OCI-LY7 (cell line): ENCODE measurements around the gene OSCP1. TPM values are rescaled to one million over a fixed set of nuclear protein-coding genes. Genes with fewer than 3 reads are reported as not detected.

Experiments used
- BruUV-seq: library from RNA; stranded (reverse); fragments of 400-500 nt; replicated peaks from 2 replicates; lab custom pipeline; 2021; lab: Mats Ljungman, UMichigan
- CTCF ChIA-PET: fragments of 300-600 bp; sonication (Branson Sonifier 250); formaldehyde crosslinking; loops from one replicate; lab custom pipeline; 2022; ENCODE audit warnings: antibody characterized with exemption; ENCODE audit not compliant: unreplicated experiment; lab: Charles Lee
- POLR2A ChIA-PET: fragments of 300-600 bp; sonication (Branson Sonifier 250); formaldehyde crosslinking; loops from one replicate; lab custom pipeline; 2022; ENCODE audit warnings: antibody characterized with exemption; lab: Charles Lee
- DNase-seq: peaks from one replicate; pipeline ENCODE4 v3.0.0-alpha.2; 2015; ENCODE audit warnings: low spot score
- H2AFZ ChIP-seq: fragments of 200-600 bp; sonication (generic), shearing (Covaris generic); 2 replicates; pipeline ENCODE4 v1.6.1; 2014; ENCODE audit warnings: mild to moderate bottlenecking, antibody characterized with exemption, low read length, moderate library complexity
- H3K27ac ChIP-seq: fragments of 200-600 bp; sonication (generic); 2 replicates; pipeline ENCODE4 v1.5.1; 2014; ENCODE audit warnings: mixed run types, low read depth, mild to moderate bottlenecking, moderate library complexity, low read length, inconsistent platforms; ENCODE audit not compliant: poor library complexity, severe bottlenecking
- H3K36me3 ChIP-seq: fragments of 200-600 bp; sonication (generic); 2 replicates; pipeline ENCODE4 v1.6.1; 2014; ENCODE audit warnings: mild to moderate bottlenecking, antibody characterized with exemption, low read length, moderate library complexity, mixed read lengths; ENCODE audit not compliant: insufficient read depth
- H3K4me1 ChIP-seq: fragments of 200-600 bp; sonication (generic); 2 replicates; pipeline ENCODE4 v1.5.1; 2014; ENCODE audit warnings: mild to moderate bottlenecking, low read length; ENCODE audit not compliant: insufficient read depth, poor library complexity, severe bottlenecking
- H3K4me2 ChIP-seq: fragments of 200-600 bp; sonication (generic); 2 replicates; pipeline ENCODE4 v1.6.1; 2014; ENCODE audit warnings: mild to moderate bottlenecking, low read length
- H3K4me3 ChIP-seq: fragments of 200-600 bp; sonication (generic); 2 replicates; pipeline ENCODE4 v1.5.1; 2014; ENCODE audit warnings: mild to moderate bottlenecking, low read depth, low read length; ENCODE audit not compliant: poor library complexity, severe bottlenecking
- H3K79me2 ChIP-seq: fragments of 200-600 bp; sonication (generic); 2 replicates; pipeline ENCODE4 v1.6.1; 2016; ENCODE audit warnings: low read depth, mild to moderate bottlenecking, low read length, moderate library complexity, mixed read lengths; ENCODE audit not compliant: insufficient read depth
- H3K9me2 ChIP-seq: fragments of 200-600 bp; sonication (generic); 2 replicates; pipeline ENCODE4 v1.6.1; 2016; ENCODE audit warnings: mild to moderate bottlenecking, low read length, mixed read lengths; ENCODE audit not compliant: insufficient read depth
- H3K9me3 ChIP-seq: fragments of 200-600 bp; sonication (generic); 2 replicates; pipeline ENCODE4 v1.6.1; 2014; ENCODE audit warnings: mild to moderate bottlenecking, mixed run types, low read length, mixed read lengths
- H4K20me1 ChIP-seq: fragments of 200-600 bp; sonication (generic); 2 replicates; pipeline ENCODE4 v1.6.1; 2014; ENCODE audit warnings: mild to moderate bottlenecking, antibody characterized with exemption, low read length, moderate library complexity, mixed read lengths; ENCODE audit not compliant: insufficient read depth
- EZH2phosphoT487 ChIP-seq: fragments of 200-600 bp; sonication (generic); IDR thresholded peaks from 2 replicates; pipeline ENCODE4 v1.6.1; 2018; ENCODE audit warnings: low read depth, borderline replicate concordance, mild to moderate bottlenecking, mixed run types, antibody characterized with exemption, low read length, moderate library complexity, mixed read lengths
- intact Hi-C: fragments of 100-400 bp; cut with micrococcal nuclease; formaldehyde crosslinking; loops from one replicate; pipeline ENCODE4 v1.10.0; 2022; ENCODE audit not compliant: unreplicated experiment
- total RNA-seq, 2 experiments: library from RNA; depleted of rRNA in 1 of 2; stranded (reverse); fragments of >200 nt in 1 of 2; shearing (Covaris generic) in 1 of 2; gene quantifications; 2 replicates each; pipeline ENCODE4 v1.2.3, GENCODE V29; 2014 to 2022
- TF ChIP-seq, protein P1 (sequence below): fragments of 200-600 bp; sonication (generic); conservative IDR thresholded peaks from 2 replicates; pipeline ENCODE4 v1.5.1; 2014; ENCODE audit warnings: mild to moderate bottlenecking, antibody characterized with exemption, low read length, moderate library complexity, mixed read lengths

Gene OSCP1
- total RNA-seq, 2 experiments from 2014 or later, result 0.82 to 3.5 TPM

DNA sequence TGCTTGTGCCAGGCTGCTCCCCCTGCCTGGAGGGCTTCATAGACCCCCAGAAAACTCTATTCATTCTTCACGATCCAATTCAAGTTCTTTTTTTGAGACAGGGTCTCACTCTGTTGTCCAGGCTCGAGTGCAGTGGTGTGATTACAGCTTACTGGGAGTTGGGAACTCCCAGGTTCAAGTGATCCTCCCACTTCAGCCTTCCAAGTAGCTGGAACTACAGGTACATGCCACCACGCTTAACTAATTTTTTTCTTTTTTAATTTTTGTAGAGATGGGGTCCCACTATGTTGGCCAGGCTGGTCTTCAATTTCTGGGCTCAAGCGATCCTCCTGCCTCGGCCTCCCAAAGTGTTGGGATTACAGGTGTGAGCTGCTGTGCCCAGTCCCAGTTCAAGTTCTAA lies 68.8 kb downstream of the OSCP1 start:
- peaks cover 50% of the 10 kb centered on the region for H3K4me1 ChIP-seq
- no peak overlapping the region for H2AFZ ChIP-seq
- DNase-seq, result no peak
- no TSS peak for BruUV-seq
- H3K36me3 ChIP-seq, result peaks cover 21% of the 10 kb centered on the region
- H3K27ac ChIP-seq, result no peak overlapping the region
- intact Hi-C loops, result loop anchor here (10.0 kb wide), 1 partner anchor 447 kb away; the partner anchor contains the start of gene AGO3
- H3K9me3 ChIP-seq, result no peaks in the 10 kb centered on the region
- H3K79me2 ChIP-seq, result peaks cover 78% of the 10 kb centered on the region
- no peak overlapping the region for H3K4me2 ChIP-seq
- no peak overlapping the region for H3K4me3 ChIP-seq
- TF ChIP-seq EZH2phosphoT487, result no peak
- TF ChIP-seq, protein P1, sequence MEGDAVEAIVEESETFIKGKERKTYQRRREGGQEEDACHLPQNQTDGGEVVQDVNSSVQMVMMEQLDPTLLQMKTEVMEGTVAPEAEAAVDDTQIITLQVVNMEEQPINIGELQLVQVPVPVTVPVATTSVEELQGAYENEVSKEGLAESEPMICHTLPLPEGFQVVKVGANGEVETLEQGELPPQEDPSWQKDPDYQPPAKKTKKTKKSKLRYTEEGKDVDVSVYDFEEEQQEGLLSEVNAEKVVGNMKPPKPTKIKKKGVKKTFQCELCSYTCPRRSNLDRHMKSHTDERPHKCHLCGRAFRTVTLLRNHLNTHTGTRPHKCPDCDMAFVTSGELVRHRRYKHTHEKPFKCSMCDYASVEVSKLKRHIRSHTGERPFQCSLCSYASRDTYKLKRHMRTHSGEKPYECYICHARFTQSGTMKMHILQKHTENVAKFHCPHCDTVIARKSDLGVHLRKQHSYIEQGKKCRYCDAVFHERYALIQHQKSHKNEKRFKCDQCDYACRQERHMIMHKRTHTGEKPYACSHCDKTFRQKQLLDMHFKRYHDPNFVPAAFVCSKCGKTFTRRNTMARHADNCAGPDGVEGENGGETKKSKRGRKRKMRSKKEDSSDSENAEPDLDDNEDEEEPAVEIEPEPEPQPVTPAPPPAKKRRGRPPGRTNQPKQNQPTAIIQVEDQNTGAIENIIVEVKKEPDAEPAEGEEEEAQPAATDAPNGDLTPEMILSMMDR, result no peak
- no peaks in the 10 kb centered on the region for H3K9me2 ChIP-seq
- CTCF ChIA-PET, result no interaction called here
- H4K20me1 ChIP-seq, result peaks cover 6% of the 10 kb centered on the region
- POLR2A ChIA-PET, result interaction anchor here (0.7 to 1.9 kb wide), 4 partner anchors 9 to 59 kb away, joined by 3 to 7 read pairs (median 4); no protein-coding TSS in a partner anchor

DNA sequence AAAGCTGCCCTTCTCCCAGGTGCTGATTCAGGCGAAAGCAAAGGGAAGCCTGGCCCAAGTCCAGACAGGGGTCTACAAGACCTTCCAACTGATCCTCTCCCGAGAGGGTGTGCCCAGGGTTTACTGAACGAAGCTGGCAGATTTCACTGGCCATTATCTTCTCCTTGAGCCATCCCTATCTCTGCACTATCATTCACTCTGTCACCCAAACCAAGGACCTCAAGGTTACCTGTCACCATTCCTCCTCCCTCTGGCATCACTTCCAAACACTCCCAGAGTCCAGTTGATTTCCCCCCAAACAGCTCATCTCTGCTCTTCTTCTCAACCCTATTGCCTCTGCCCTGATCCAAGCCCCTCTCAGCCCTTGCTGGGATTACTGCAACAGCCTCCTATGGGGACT lies 69.5 kb downstream of the OSCP1 start:
- H3K79me2 ChIP-seq, result peaks cover 84% of the 10 kb centered on the region
- peaks cover 56% of the 10 kb centered on the region for H3K4me1 ChIP-seq
- peaks cover 6% of the 10 kb centered on the region for H4K20me1 ChIP-seq
- H3K36me3 ChIP-seq, result peaks cover 28% of the 10 kb centered on the region
- no peak overlapping the region for H3K4me2 ChIP-seq
- no peak for DNase-seq
- TF ChIP-seq, protein P1, result no peak
- TF ChIP-seq EZH2phosphoT487, result no peak
- H3K4me3 ChIP-seq, result no peak overlapping the region
- intact Hi-C loops, result loop anchor here (10.0 kb wide), 1 partner anchor 446 kb away; the partner anchor contains the start of gene AGO3
- no TSS peak for BruUV-seq
- CTCF ChIA-PET, result no interaction called here
- no peaks in the 10 kb centered on the region for H3K9me3 ChIP-seq
- POLR2A ChIA-PET, result no interaction called here
- no peak overlapping the region for H2AFZ ChIP-seq
- H3K9me2 ChIP-seq, result no peaks in the 10 kb centered on the region
- no peak overlapping the region for H3K27ac ChIP-seq

DNA sequence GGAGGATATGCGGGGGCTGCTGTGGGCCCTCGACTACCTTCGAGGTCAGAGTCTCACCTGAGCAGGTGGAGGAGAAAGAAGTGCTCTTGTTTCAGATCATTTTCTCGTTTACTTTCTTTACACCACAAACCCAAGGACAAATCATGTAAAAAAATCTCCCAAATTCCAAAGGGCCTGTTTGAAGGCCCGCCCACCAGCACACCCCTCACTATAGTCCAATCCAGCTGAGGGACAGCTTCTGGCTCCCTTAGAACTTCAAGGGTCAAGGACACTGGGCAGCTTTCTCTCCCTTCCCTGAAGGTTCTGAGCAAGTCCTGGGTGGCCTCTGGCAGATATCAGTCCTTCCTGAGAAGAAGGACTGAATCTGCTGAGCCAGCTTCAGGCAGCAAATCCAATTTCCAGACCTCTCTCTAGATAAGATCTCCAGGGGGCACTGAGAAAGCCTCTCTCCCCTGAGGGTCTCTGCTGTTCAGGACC lies 70.1 kb downstream of the OSCP1 start:
- Histone ChIP-seq H3K4me1 (peaks cover 61% of the 10 kb centered on the region), H3K27ac (no peak overlapping the region), H3K4me2 (no peak overlapping the region), H3K9me2 (no peaks in the 10 kb centered on the region), H3K9me3 (no peaks in the 10 kb centered on the region), H3K36me3 (peaks cover 33% of the 10 kb centered on the region), H4K20me1 (peaks cover 6% of the 10 kb centered on the region), H3K4me3 (no peak overlapping the region), H2AFZ (no peak overlapping the region), H3K79me2 (peaks cover 87% of the 10 kb centered on the region)
- TF ChIP-seq, protein P1, result no peak
- TF ChIP-seq EZH2phosphoT487, result no peak
- intact Hi-C loops, result loop anchor here (10.0 kb wide), 1 partner anchor 445 kb away; the partner anchor contains the start of gene AGO3
- no peak for DNase-seq
- CTCF ChIA-PET, result no interaction called here
- no TSS peak for BruUV-seq
- POLR2A ChIA-PET, result no interaction called here
